ENCODE results near the gene MS4A5. TPM values are rescaled to one million over a fixed set of nuclear protein-coding genes. Genes with fewer than 3 reads are reported as not detected.
A peak's percentile ranks its signal among the peaks of the same experiment; 100 is the strongest.

Gene MS4A5
- total and polyA plus RNA-seq, 10 of the 15 experiments (the other 5 are each of a cell fraction or from before 2014, with no cell fraction given) = not detected

DNA sequence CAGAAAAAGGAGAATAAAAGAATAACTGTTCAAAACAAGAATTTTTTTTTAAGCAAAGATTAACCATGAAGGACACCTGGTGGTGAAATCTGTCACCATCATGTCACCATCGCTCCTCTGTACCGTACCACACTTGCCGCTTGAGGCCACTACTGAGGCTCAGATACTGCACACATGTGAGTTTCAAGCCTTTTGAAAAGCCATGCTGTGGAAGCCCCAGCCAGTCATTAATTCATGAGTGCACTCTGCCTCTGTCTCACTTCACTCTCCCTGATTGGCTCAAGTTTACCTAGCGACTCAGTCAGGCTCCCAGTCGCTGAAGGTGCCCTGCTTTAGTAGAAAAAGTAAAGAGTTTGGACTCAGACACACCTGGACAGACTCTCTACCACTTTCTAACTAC is 56.6 kb downstream of the MS4A5 start:
- Histone ChIP-seq H3K4me2 (ENCODE audit: control insufficient read depth, insufficient read depth) (peak overlapping the region; percentile 41; the same call in 1 of the 2 replicates), H3K27me3 (replicated peaks in 1 of 2; ENCODE audit: control insufficient read depth in 2 of 2, insufficient read depth in 2 of 2, low read length in 1 of 2) (no peaks in the 10 kb centered on the region), H3K27ac (ENCODE audit: control insufficient read depth, insufficient read depth) (no peak overlapping the region), H3K79me2 (ENCODE audit: control insufficient read depth, insufficient read depth, low read length) (no peaks in the 10 kb centered on the region), H3K4me3 (no peak overlapping the region), H3K9me3 (replicated peaks; ENCODE audit: control insufficient read depth, insufficient read depth, low read length) (peaks cover 4% of the 10 kb centered on the region), H3K4me1 (ENCODE audit: control insufficient read depth, insufficient read depth, low read length) (peaks cover 9% of the 10 kb centered on the region), H2AFZ (ENCODE audit: control insufficient read depth, low read depth, low read length) (peak overlapping the region; percentile 86), H3K9ac (ENCODE audit: control insufficient read depth, insufficient read depth, low read length) (no peak overlapping the region), H4K20me1 (ENCODE audit: control insufficient read depth, insufficient read depth) (no peaks in the 10 kb centered on the region), H3K36me3 (ENCODE audit: control insufficient read depth in 2 of 2, insufficient read depth in 2 of 2, low read length in 1 of 2) (no peaks in the 10 kb centered on the region)
- CTCF ChIA-PET = interaction anchor here (1.0 to 4.6 kb wide), 15 partner anchors 17 to 277 kb away, joined by 3 to 146 read pairs (median 7); partner anchors contain the start of gene MS4A1
- RAD21 ChIA-PET (ENCODE audit: unreplicated experiment) = interaction anchor here (0.6 to 4.4 kb wide), 9 partner anchors 9 to 220 kb away, joined by 3 to 97 read pairs (median 3); no protein-coding TSS in a partner anchor
- intact Hi-C loops (cut with micrococcal nuclease; ENCODE audit: unreplicated experiment) (loop anchor here (1.0 to 5.0 kb wide), 6 partner anchors 123 to 270 kb away; partner anchors contain the start of gene MS4A15), in situ Hi-C loops (cut with MboI) (loop anchor here (5.0 kb wide), 1 partner anchor 131 kb away; no protein-coding TSS in a partner anchor)
- no TSS peak for BruUV-seq (replicated peaks)
- POLR2A ChIA-PET = interaction anchor here (1.1 kb wide), 1 partner anchor 120 kb away, joined by 4 read pairs; no protein-coding TSS in a partner anchor
- 0% methylated on average over 5 of the region's 5 CpGs for WGBS (ENCODE audit: insufficient coverage, insufficient replicate concordance, low lambda C conversion rate, missing lambda C conversion rate)
- SMC1A ChIA-PET (ENCODE audit: uncharacterized antibody, unreplicated experiment) = interaction anchor here (1.0 to 4.4 kb wide), 13 partner anchors 9 to 223 kb away, joined by 3 to 123 read pairs (median 6); no protein-coding TSS in a partner anchor
- DNase-seq (ENCODE audit: low read depth, low spot score) (peak; percentile 86), FAIRE-seq (peak; percentile 89), ATAC-seq (peak; percentile 100)
- TF ChIP-seq MEF2A (IDR thresholded peaks at IDR 0.05; ENCODE audit: insufficient read depth, low read depth, low read length) (no peak), NR2C1 (IDR thresholded peaks at IDR 0.05) (no peak), RBBP5 (conservative IDR thresholded peaks at IDR 0.05) (no peak), IKZF1 (conservative IDR thresholded peaks at IDR 0.05) (no peak), SREBF1 (IDR thresholded peaks at IDR 0.05; ENCODE audit: low read length) (no peak), NR2F1 (conservative IDR thresholded peaks at IDR 0.05) (no peak), RELA (IDR thresholded peaks at IDR 0.05; ENCODE audit: borderline replicate concordance, partially characterized antibody) (peak; percentile 36), NFYB (IDR thresholded peaks at IDR 0.05; ENCODE audit: insufficient read depth, low read depth, low read length) (no peak), ZNF217 (IDR thresholded peaks at IDR 0.05) (no peak), NRF1 (conservative IDR thresholded peaks at IDR 0.05; ENCODE audit: low read depth, low read length) (no peak; the same call in 1 of the 2 replicates), ZSCAN29 (IDR thresholded peaks at IDR 0.05) (no peak)
- TF ChIP-seq, protein P1, sequence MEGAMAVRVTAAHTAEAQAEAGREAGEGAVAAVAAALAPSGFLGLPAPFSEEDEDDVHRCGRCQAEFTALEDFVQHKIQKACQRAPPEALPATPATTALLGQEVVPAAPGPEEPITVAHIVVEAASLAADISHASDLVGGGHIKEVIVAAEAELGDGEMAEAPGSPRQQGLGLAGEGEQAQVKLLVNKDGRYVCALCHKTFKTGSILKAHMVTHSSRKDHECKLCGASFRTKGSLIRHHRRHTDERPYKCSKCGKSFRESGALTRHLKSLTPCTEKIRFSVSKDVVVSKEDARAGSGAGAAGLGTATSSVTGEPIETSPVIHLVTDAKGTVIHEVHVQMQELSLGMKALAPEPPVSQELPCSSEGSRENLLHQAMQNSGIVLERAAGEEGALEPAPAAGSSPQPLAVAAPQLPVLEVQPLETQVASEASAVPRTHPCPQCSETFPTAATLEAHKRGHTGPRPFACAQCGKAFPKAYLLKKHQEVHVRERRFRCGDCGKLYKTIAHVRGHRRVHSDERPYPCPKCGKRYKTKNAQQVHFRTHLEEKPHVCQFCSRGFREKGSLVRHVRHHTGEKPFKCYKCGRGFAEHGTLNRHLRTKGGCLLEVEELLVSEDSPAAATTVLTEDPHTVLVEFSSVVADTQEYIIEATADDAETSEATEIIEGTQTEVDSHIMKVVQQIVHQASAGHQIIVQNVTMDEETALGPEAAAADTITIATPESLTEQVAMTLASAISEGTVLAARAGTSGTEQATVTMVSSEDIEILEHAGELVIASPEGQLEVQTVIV (IDR thresholded peaks at IDR 0.05; ENCODE audit: borderline replicate concordance, partially characterized antibody) = no peak
- TF ChIP-seq, protein P2, sequence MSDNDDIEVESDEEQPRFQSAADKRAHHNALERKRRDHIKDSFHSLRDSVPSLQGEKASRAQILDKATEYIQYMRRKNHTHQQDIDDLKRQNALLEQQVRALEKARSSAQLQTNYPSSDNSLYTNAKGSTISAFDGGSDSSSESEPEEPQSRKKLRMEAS (IDR thresholded peaks at IDR 0.05; ENCODE audit: low read depth, low read length) = no peak
- TF ChIP-seq, protein P3, sequence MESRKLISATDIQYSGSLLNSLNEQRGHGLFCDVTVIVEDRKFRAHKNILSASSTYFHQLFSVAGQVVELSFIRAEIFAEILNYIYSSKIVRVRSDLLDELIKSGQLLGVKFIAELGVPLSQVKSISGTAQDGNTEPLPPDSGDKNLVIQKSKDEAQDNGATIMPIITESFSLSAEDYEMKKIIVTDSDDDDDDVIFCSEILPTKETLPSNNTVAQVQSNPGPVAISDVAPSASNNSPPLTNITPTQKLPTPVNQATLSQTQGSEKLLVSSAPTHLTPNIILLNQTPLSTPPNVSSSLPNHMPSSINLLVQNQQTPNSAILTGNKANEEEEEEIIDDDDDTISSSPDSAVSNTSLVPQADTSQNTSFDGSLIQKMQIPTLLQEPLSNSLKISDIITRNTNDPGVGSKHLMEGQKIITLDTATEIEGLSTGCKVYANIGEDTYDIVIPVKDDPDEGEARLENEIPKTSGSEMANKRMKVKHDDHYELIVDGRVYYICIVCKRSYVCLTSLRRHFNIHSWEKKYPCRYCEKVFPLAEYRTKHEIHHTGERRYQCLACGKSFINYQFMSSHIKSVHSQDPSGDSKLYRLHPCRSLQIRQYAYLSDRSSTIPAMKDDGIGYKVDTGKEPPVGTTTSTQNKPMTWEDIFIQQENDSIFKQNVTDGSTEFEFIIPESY (IDR thresholded peaks at IDR 0.05) = no peak
- TF ChIP-seq, protein P4, sequence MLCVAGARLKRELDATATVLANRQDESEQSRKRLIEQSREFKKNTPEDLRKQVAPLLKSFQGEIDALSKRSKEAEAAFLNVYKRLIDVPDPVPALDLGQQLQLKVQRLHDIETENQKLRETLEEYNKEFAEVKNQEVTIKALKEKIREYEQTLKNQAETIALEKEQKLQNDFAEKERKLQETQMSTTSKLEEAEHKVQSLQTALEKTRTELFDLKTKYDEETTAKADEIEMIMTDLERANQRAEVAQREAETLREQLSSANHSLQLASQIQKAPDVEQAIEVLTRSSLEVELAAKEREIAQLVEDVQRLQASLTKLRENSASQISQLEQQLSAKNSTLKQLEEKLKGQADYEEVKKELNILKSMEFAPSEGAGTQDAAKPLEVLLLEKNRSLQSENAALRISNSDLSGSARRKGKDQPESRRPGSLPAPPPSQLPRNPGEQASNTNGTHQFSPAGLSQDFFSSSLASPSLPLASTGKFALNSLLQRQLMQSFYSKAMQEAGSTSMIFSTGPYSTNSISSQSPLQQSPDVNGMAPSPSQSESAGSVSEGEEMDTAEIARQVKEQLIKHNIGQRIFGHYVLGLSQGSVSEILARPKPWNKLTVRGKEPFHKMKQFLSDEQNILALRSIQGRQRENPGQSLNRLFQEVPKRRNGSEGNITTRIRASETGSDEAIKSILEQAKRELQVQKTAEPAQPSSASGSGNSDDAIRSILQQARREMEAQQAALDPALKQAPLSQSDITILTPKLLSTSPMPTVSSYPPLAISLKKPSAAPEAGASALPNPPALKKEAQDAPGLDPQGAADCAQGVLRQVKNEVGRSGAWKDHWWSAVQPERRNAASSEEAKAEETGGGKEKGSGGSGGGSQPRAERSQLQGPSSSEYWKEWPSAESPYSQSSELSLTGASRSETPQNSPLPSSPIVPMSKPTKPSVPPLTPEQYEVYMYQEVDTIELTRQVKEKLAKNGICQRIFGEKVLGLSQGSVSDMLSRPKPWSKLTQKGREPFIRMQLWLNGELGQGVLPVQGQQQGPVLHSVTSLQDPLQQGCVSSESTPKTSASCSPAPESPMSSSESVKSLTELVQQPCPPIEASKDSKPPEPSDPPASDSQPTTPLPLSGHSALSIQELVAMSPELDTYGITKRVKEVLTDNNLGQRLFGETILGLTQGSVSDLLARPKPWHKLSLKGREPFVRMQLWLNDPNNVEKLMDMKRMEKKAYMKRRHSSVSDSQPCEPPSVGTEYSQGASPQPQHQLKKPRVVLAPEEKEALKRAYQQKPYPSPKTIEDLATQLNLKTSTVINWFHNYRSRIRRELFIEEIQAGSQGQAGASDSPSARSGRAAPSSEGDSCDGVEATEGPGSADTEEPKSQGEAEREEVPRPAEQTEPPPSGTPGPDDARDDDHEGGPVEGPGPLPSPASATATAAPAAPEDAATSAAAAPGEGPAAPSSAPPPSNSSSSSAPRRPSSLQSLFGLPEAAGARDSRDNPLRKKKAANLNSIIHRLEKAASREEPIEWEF (IDR thresholded peaks at IDR 0.05; ENCODE audit: insufficient replicate concordance, low read depth, low read length) = no peak

Data from GM12878 (cell line).